NCI-H2196 treated with DMSO at 0.1 percent for 48 hours (cell line): Measurements from ENCODE around the gene FCN3.

Experiments
- DNase-seq: peaks from one replicate; lab custom pipeline; 2025; ENCODE audit not compliant: unreplicated experiment; lab: John Stamatoyannopoulos, UW

The FCN3 gene

DNA sequence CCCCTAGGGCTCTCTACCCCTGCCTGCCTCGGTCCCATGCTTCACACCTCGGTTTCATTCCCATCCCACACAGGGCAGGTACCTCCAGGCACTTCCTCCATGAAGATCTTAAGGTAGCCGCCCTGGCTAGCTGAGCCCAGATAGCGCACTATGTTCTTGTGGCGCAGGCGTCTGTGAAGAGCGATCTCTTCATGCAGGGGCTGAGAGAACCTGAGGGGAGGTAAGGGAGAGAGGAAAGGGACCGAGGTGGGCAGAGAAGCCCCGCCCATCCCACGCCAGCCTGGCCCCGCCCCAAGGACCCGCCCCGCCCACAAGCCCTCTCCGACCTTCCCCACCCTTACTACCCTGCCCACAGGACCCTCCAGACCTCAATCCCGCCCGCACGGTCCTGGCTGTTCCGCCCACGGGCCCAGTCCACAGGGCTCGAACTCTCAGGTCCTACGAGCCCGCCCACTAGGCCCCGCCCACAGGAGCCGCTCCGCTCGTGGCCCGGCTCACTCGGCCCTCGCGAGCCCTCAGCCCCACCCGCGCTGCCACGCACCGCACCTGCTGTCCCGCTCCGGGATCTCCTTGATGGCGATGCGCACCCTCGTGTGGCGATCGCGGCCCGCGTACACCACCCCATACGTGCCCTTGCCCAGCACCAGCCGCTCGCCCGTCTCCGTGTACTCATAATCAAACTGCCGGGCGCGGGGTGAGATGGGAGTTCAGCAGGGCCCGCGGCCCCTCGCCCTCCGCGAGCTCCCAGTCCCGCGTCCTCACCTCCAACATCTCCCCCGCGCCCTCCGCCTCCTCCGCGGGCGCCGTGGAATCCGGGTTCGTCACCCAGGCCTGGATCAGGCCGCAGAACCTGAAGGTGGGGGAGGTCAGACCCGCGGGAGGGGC is 14.2 kb downstream of the FCN3 start:
- no peak for DNase-seq

DNA sequence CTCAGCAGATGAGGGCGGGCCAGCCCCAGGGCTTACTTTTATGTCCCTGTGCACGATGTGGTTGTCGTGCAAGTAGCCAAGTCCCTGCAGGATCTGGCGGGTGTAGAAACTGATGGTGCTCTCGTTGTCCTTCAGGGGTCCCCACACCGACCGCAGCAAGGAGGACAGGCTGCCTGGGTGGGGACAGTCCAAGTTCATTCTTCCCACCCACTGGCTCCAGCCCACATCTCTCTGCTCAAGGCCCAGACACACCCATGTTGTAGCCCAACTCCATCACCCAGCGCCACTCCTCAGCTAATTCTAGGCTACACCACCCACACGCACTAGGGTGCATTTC is 14.8 kb downstream of the FCN3 start:
- no peak for DNase-seq

DNA sequence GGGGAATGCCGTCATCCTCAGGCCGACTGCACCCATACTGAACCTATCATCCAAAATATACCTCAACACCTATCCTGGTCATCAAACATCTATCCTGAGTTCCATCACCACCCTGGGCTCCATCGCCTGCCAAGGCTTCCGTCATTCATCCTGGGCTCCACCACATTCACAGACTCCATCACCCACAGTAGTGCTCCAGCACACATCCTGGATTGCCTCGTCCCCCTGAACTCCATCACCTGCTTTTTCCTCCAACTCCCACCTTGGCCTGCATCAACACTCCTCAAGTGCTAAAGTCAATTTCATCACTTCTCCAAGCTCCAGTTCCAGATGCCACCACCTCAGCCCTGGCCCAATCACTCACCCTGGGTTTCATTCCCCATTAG is 15.7 kb downstream of the FCN3 start:
- no peak for DNase-seq

GRCh38 chr1:27358038-27358927 is 16.3 kb downstream of the FCN3 start:
- no peak for DNase-seq

GRCh38 chr1:27357281-27358037 is 17.2 kb downstream of the FCN3 start:
- DNase-seq = no peak

DNA sequence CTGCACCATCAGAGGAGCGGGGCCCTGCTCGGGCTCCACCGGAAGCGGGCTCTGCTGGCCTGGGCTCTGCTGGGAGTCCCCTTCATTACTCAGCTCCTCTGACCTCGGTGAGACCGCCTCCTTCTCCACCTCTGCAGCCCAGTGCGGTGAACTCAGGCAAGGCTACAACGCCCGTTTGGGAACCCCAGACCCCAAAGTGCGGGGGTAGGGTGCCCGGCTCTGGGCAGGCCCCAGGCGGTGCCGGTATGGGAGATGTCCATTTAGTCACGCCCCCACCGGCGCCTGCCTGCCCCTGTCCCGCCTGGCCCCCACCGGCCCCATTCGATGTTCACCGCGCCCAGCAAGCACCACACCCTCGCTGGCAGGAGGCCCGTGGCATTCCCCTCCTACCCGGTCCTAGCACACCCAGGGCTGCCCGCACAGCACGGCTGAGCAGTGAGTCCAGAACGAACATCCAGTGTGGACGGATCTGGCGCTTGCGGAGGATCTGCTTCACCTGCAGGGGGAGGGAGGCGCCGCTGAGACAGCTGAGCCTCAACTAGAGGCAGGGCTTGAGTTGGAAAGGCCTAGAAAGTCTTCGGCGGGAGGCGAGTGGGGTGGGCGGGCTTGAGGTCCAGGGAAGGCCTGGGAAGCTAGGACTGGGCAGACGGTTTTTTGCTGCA is 17.9 kb downstream of the FCN3 start:
- DNase-seq = no peak

- no peak for DNase-seq
Measured at GRCh38 chr1:27356277-27356618, 18.4 kb downstream of the FCN3 start.

DNA sequence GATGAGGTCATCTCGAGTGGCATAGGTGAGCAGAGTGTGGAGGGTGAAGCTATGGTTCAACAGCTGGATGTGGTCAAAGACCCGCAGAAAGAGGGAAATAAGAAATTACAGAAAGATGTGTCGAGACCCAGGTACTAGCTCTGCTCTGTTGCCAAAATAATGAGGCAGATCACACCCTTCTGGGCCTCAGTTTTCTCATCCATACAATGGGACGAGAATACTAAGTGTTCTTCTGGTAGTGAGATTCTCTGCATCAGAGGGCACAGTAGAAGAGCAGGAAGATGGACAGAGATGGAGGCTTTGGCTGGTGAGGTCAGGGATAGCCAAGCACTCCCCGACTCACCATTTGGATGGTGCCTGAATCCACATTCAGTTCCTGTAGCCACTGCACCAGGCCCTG is 18.9 kb downstream of the FCN3 start:
- DNase-seq = no peak

DNA sequence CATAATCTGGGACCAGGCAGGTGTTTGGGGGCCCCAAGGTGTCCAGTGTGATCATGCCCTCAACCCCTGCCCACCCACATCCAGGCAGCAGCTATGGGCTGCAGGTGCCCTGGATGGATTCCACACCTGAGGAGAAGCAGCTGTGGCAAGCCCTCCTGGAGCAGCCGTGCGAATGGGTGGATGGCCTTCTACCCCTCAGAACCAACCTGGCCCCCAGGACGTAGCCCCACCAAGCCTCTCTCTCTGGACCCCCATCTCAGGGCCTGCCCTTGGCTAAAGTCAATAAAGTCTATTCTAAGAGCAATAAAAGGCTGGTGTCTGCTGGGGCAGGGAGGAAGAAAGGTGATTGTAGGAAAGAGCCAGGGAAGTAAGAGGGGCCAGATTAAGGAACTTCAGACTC is 21.0 kb downstream of the FCN3 start:
- DNase-seq = no peak

GRCh38 chr1:27353166-27353565 is 21.5 kb downstream of the FCN3 start:
- DNase-seq = no peak

DNA sequence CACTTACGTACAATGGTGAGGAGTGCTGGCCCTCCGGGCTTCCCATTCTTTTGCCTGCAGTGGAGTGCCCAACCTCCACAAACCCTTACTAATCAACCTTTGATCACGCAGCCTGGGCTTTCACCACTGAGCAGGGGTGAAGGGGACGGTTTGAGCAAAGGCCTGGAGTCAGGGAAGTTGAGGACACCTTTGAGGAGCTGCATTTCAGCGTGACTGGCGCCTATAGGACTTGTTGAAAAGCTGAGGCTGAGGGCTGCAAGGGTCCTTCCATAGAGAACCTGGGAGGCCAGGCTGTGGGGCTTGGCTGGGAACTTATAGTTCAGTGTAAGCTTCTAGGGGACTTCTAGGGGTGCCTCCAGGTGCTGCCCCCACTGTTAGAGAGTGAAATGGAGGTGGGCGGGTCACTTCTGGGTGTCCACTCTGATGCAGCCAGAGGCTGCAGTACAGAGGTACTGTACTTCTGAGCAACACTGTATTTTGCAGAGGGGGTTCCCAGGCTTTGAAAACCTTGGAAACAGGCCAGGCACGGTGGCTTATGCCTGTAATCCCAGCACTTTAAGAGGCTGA is 23.0 kb downstream of the FCN3 start:
- DNase-seq = no peak

- DNase-seq = no peak
Measured at GRCh38 chr1:27350663-27351540, 23.7 kb downstream of the FCN3 start.

DNA sequence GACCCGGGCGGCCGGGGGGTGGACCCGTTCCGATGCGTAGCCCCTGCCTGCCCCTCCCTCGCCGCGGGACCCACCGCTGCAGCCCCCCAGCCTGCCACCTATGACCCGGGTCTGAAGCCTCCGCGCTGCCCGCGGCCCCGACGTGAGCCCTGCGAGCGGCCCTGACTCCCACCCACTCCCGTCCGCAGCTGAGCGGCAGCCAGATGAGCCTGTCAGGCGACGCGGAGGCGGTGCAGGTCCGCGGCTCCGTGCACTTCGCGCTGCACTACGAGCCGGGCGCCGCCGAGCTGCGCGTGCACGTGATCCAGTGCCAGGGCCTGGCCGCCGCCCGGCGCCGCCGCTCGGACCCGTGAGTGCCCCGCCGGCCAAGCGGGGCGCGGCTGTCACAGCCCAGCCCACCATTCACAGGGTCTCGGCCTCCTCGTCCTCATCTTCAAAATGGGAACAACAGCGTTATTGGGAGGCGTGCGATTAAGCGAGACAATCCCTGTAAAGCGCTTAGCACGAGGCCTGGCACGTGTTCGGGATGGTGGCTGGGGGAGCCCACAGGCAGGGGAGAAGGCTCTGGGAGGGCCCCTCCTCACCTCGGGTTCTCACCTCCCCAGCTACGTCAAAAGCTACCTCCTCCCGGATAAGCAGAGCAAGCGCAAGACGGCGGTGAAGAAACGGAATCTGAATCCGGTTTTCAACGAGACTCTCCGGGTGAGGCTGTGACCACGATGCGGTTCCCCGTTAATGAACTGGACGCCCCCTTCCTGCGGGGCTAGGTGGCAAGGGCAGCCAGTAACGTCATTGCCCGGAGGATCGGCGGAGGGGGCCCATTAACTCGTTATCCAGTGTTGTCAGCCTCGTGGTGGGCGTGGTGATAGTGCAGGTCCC is 24.6 kb downstream of the FCN3 start:
- peak; percentile 72 for DNase-seq

- DNase-seq = peak; percentile 81
Measured at GRCh38 chr1:27348861-27349783, 25.5 kb downstream of the FCN3 start.

- no peak for DNase-seq
Measured at GRCh38 chr1:27346991-27347624, 27.5 kb downstream of the FCN3 start.

- no peak for DNase-seq
Measured at GRCh38 chr1:27346357-27346756, 28.3 kb downstream of the FCN3 start.

DNA sequence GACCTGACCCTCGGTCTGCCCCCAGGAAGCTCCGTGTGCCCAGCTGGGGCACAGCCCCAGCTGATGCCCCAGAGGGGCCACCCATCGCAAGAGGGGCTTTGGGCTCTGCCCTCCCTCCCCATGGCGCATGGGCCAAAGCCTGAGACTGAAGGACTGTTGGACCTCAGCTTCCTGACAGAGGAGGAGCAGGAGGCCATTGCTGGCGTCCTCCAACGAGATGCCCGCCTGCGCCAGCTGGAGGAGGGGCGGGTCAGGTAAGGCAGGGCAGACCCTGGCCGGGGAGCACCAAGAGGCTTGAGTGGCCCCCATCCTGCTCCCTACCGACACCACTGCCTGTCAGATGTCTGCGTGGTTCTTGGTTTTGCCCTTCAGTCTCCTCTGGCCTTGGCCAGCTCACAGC is 29.4 kb downstream of the FCN3 start:
- DNase-seq = no peak
